22Rv1 (cell line): ENCODE measurements around the gene PLEKHA6.

Experiments
- CTCF ChIP-seq: fragments of 450-650 bp; IDR thresholded peaks from 2 replicates; pipeline ENCODE4 v1.5.1; 2017; ENCODE audit warnings: mild to moderate bottlenecking
- ZFX ChIP-seq: fragments of 450-650 bp; IDR thresholded peaks from 2 replicates; pipeline ENCODE4 v1.6.1; 2017; ENCODE audit warnings: antibody characterized with exemption, borderline replicate concordance

- TF ChIP-seq CTCF (no peak), ZFX (no peak)
Observed at GRCh38 chr1:204337036-204337429, 22.7 kb downstream of the PLEKHA6 start.
